ENCODE data around the gene CHCHD3. TPM values are rescaled to one million over a fixed set of nuclear protein-coding genes. Genes with fewer than 3 reads are reported as not detected.

Gene CHCHD3
- total RNA-seq, 1 donor from 2014 or later: 142 TPM

DNA sequence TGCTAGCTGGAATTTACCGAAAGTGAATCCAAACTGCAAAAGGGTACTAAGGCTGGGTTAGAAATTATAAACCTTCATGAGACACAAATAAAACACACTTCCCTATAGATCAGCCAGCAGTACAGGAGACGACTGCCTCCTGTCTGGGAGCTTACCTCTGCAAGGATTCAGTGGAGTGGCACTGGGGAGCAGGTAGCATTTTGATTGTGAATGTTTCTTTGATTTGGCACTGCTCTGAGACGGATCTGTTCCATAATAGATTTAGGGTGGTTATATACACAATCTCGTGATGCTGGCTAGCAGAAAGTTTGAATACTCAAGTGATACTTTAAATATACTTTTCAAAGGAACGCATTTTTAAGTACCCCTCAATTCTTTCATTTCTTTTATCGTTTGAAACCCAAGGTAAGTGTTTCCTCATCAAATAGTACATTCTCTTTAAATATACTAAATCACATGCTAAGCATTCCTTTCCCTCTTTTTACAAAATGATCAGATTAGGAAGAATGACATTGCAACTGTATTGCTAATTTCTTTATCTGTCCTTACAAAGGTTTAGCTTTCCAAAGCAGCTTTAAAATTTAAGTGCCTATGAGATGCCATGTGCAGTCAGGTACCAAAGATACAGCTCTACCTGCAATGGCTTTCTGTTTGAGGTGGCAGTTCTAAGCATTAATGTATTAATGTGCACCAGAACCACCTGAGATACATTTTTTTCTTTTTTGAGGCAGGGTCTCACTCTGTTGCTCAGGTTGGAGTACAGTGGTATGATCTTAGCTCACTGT lies 20.6 kb upstream of the CHCHD3 start:
- Histone ChIP-seq H3K4me2 (no peak overlapping the region), H3K36me3 (no peaks in the 10 kb centered on the region), H3K4me1 (no peaks in the 10 kb centered on the region), H3K27ac (no peak overlapping the region), H3K4me3 (no peak overlapping the region), H3K9ac (no peak overlapping the region), H2AFZ (replicated peaks) (no peak overlapping the region), H3K79me2 (ENCODE audit: low read depth) (no peaks in the 10 kb centered on the region), H3K9me3 (ENCODE audit: low read depth) (no peaks in the 10 kb centered on the region), H3K27me3 (no peaks in the 10 kb centered on the region), H4K20me1 (ENCODE audit: low read depth) (no peaks in the 10 kb centered on the region), H3F3A (ENCODE audit: low read depth) (no peaks in the 10 kb centered on the region)
- Mint-ChIP-seq H3K9me3 (no peaks in the 10 kb centered on the region), H3K27ac (no peak overlapping the region), H3K36me3 (no peaks in the 10 kb centered on the region), H3K27me3 (ENCODE audit: insufficient read depth, low read depth) (peaks cover 2% of the 10 kb centered on the region), H3K4me1 (no peaks in the 10 kb centered on the region), H3K4me3 (no peak overlapping the region)
- no peak for TF ChIP-seq EZH2phosphoT487 (IDR thresholded peaks at IDR 0.05)
- no peak for TF ChIP-seq EZH2 (IDR thresholded peaks at IDR 0.05)
- TF ChIP-seq, protein P1, sequence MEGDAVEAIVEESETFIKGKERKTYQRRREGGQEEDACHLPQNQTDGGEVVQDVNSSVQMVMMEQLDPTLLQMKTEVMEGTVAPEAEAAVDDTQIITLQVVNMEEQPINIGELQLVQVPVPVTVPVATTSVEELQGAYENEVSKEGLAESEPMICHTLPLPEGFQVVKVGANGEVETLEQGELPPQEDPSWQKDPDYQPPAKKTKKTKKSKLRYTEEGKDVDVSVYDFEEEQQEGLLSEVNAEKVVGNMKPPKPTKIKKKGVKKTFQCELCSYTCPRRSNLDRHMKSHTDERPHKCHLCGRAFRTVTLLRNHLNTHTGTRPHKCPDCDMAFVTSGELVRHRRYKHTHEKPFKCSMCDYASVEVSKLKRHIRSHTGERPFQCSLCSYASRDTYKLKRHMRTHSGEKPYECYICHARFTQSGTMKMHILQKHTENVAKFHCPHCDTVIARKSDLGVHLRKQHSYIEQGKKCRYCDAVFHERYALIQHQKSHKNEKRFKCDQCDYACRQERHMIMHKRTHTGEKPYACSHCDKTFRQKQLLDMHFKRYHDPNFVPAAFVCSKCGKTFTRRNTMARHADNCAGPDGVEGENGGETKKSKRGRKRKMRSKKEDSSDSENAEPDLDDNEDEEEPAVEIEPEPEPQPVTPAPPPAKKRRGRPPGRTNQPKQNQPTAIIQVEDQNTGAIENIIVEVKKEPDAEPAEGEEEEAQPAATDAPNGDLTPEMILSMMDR (IDR thresholded peaks at IDR 0.05): no peak
- DNase-seq (ENCODE audit: low spot score): no peak

DNA sequence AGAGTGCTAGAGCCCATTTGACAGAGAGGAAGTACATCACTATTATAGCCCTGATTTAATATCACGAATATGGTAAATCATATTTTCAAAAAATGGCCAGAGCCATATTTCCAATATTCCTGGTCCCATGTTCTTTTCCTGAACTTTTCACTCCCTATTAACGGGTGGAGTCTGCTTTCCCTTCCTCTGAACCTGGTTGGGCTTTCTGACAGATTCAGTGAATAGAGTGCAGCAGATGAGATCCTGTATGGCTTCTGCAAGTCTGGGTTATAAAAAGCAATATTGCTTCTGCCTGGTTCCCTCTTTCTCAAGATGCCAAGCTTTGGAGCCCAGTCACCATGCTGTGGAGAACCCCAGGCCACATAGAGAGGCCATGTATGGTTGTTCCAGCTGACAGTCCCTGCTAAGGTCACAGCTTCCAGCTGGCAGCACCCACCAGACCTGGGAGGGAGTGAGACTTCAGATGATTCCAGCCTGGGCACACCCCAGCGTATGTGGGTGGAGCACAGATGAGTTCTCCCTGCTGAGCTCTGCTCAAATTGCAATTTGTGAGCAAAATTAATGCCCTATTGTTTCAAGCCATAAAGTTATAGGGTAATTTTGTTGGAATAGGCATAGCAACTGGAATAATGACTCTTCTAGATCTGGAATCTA lies 17.9 kb upstream of the CHCHD3 start:
- H2AFZ ChIP-seq (replicated peaks): no peak overlapping the region
- H3K27ac Mint-ChIP-seq: no peak overlapping the region

DNA sequence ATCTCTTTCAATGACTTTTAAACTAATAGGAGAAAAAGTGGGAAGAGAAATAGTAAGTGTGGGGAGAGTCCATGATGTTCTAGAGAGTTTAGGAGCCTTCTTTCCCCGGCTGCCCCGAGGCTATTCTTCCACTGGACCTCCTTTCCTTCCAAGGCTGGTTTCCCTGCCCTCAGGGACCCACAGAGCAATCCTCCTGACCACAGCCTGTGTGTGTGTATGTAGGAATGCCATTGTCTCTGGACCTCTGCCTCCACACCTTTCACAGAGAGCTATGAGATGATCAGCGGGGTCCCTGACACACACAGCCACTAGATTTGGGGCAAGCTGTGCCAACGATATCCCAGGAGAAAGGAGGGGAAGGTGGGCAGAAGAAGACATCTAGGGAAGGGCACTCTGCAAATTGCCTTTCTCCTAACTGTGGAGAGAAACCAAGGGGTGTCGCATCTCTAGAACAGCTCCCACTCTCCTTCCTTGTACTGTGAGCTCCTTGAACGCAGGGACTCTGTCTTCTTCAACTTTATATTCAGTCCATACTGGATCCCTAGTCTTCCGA lies 13.3 kb upstream of the CHCHD3 start:
- no peak overlapping the region for H3K9ac ChIP-seq
- no peaks in the 10 kb centered on the region for H3K4me1 ChIP-seq
- no peak overlapping the region for H3K4me3 ChIP-seq
- H3K9me3 ChIP-seq (ENCODE audit: low read depth): no peaks in the 10 kb centered on the region
- Mint-ChIP-seq H3K9me3 (no peaks in the 10 kb centered on the region), H3K27ac (no peak overlapping the region), H3K36me3 (no peaks in the 10 kb centered on the region), H3K4me3 (no peak overlapping the region), H3K4me1 (no peaks in the 10 kb centered on the region), H3K27me3 (ENCODE audit: insufficient read depth, low read depth) (no peaks in the 10 kb centered on the region)
- no peaks in the 10 kb centered on the region for H3K27me3 ChIP-seq
- no peak overlapping the region for H3K4me2 ChIP-seq
- H3F3A ChIP-seq (ENCODE audit: low read depth): no peaks in the 10 kb centered on the region
- no peaks in the 10 kb centered on the region for H3K79me2 ChIP-seq (ENCODE audit: low read depth)
- no peaks in the 10 kb centered on the region for H4K20me1 ChIP-seq (ENCODE audit: low read depth)
- H2AFZ ChIP-seq (replicated peaks): peak overlapping the region; percentile 52
- DNase-seq (ENCODE audit: low spot score): peak; percentile 5
- H3K36me3 ChIP-seq: no peaks in the 10 kb centered on the region
- TF ChIP-seq, protein P1 (IDR thresholded peaks at IDR 0.05): no peak
- TF ChIP-seq EZH2phosphoT487 (IDR thresholded peaks at IDR 0.05) (no peak), EZH2 (IDR thresholded peaks at IDR 0.05) (no peak)
- H3K27ac ChIP-seq: no peak overlapping the region

More for the DNA sequence above, 17.9 kb upstream of the CHCHD3 start:
- no peaks in the 10 kb centered on the region for H3K9me3 ChIP-seq (ENCODE audit: low read depth)
- no peak overlapping the region for H3K4me3 ChIP-seq
- H3K79me2 ChIP-seq (ENCODE audit: low read depth): no peaks in the 10 kb centered on the region
- TF ChIP-seq EZH2 (IDR thresholded peaks at IDR 0.05) (no peak), EZH2phosphoT487 (IDR thresholded peaks at IDR 0.05) (no peak)
- no peak overlapping the region for H3K27ac ChIP-seq
- DNase-seq (ENCODE audit: low spot score): no peak
- H3K4me1 Mint-ChIP-seq: no peaks in the 10 kb centered on the region
- H3K4me2 ChIP-seq: no peak overlapping the region
- H3K27me3 Mint-ChIP-seq (ENCODE audit: insufficient read depth, low read depth): no peaks in the 10 kb centered on the region
- H3K36me3 Mint-ChIP-seq: no peaks in the 10 kb centered on the region
- H4K20me1 ChIP-seq (ENCODE audit: low read depth): no peaks in the 10 kb centered on the region
- no peaks in the 10 kb centered on the region for H3K9me3 Mint-ChIP-seq
- H3K4me3 Mint-ChIP-seq: no peak overlapping the region
- H3K36me3 ChIP-seq: no peaks in the 10 kb centered on the region
- H3K4me1 ChIP-seq: no peaks in the 10 kb centered on the region
- no peak overlapping the region for H3K9ac ChIP-seq
- no peaks in the 10 kb centered on the region for H3K27me3 ChIP-seq
- H3F3A ChIP-seq (ENCODE audit: low read depth): no peaks in the 10 kb centered on the region
